H1 (cell line): ENCODE measurements around the gene DCUN1D2. TPM values are rescaled to one million over a fixed set of nuclear protein-coding genes. Genes with fewer than 3 reads are reported as not detected.

ENCODE experiments used
- CTCF ChIA-PET: fragments of 300-600 bp; sonication (Branson Sonifier 250); formaldehyde crosslinking; loops from one replicate; lab custom pipeline; 2021; ENCODE audit not compliant: partially characterized antibody; lab: Charles Lee
- POLR2A ChIA-PET: fragments of 300-600 bp; sonication (Branson Sonifier 250); formaldehyde crosslinking; loops from one replicate; lab custom pipeline; 2021; ENCODE audit warnings: inconsistent platforms; ENCODE audit not compliant: partially characterized antibody; lab: Charles Lee
- DNase-seq, 2 experiments: peaks; one replicate each; pipeline versions ENCODE4 v3.0.0 to v3.0.0-alpha.2; 2010 to 2022; ENCODE audit warnings: low spot score in 2 of 2, low read depth in 1 of 2, mixed read lengths in 1 of 2
- FAIRE-seq: peaks from 2 replicates; lab custom pipeline; 2011; peaks lifted over from hg19 to GRCh38; lab: Jason Lieb, UNC
- H2AFZ ChIP-seq: 2 replicates; pipeline ENCODE4 v1.8.1; 2012; ENCODE audit warnings: low read length, inconsistent platforms
- H2AK5ac ChIP-seq: 2 replicates; pipeline ENCODE4 v1.6.1; 2013; ENCODE audit warnings: low read depth, low read length
- H2BK120ac ChIP-seq: replicated peaks from 2 replicates; pipeline ENCODE3; 2013; ENCODE audit warnings: low read depth, low read length, inconsistent platforms
- H2BK12ac ChIP-seq: 2 replicates; pipeline ENCODE4 v1.6.1; 2013; ENCODE audit warnings: low read depth, low read length
- H2BK15ac ChIP-seq: 2 replicates; pipeline ENCODE4 v1.6.1; 2013; ENCODE audit warnings: low read length
- H2BK20ac ChIP-seq: 2 replicates; pipeline ENCODE4 v1.6.1; 2013; ENCODE audit warnings: low read length
- H2BK5ac ChIP-seq: 2 replicates; pipeline ENCODE4 v1.6.1; 2013; ENCODE audit warnings: low read depth, low read length
- H3K14ac ChIP-seq: 2 replicates; pipeline ENCODE4 v1.6.1; 2013; ENCODE audit warnings: inconsistent platforms; ENCODE audit not compliant: insufficient read length
- H3K18ac ChIP-seq: 2 replicates; pipeline ENCODE4 v1.6.1; 2013; ENCODE audit warnings: low read length; ENCODE audit errors: extremely low read depth
- H3K23ac ChIP-seq: 2 replicates; pipeline ENCODE4 v1.6.1; 2013; ENCODE audit warnings: inconsistent platforms; ENCODE audit not compliant: insufficient read length
- H3K23me2 ChIP-seq: 2 replicates; pipeline ENCODE4 v1.6.1; 2013; ENCODE audit warnings: low read depth, low read length
- H3K27ac ChIP-seq: 2 replicates; pipeline ENCODE4 v1.6.1; 2011; ENCODE audit warnings: low read depth, low read length, inconsistent platforms
- H3K27me3 ChIP-seq, 4 experiments: replicated peaks in 1 of 4; 1 replicate in 1 of 4; 2 replicates in 3 of 4; pipeline versions ENCODE4 v1.6.1 to v1.8.1; 2011 to 2013; ENCODE audit warnings: low read length in 3 of 4, mild to moderate bottlenecking in 3 of 4, inconsistent platforms in 2 of 4, mixed read lengths in 2 of 4, moderate library complexity in 1 of 4; ENCODE audit not compliant: control insufficient read depth in 3 of 4, insufficient read depth in 3 of 4; ENCODE audit errors: extremely low read depth in 1 of 4
- H3K36me3 ChIP-seq, 4 experiments: 2 replicates each; pipeline versions ENCODE4 v1.6.1 to v1.8.1; 2011 to 2013; ENCODE audit warnings: mild to moderate bottlenecking in 4 of 4, low read length in 3 of 4, moderate library complexity in 2 of 4, control low read depth in 1 of 4, inconsistent platforms in 1 of 4; ENCODE audit not compliant: insufficient read depth in 4 of 4, control insufficient read depth in 2 of 4
- H3K4ac ChIP-seq: replicated peaks from 2 replicates; pipeline ENCODE3; 2013; ENCODE audit warnings: low read length, low read depth, mixed read lengths, inconsistent platforms; ENCODE audit not compliant: insufficient read length
- H3K4me1 ChIP-seq, 4 experiments: replicated peaks in 1 of 4; 1 replicate in 1 of 4; 2 replicates in 3 of 4; pipeline versions ENCODE4 v1.6.1 to v1.8.1; 2011 to 2013; ENCODE audit warnings: low read length in 3 of 4, inconsistent platforms in 2 of 4, mixed read lengths in 1 of 4; ENCODE audit not compliant: insufficient read depth in 4 of 4, control insufficient read depth in 3 of 4
- H3K4me2 ChIP-seq, 2 experiments: 2 replicates each; pipeline versions ENCODE4 v1.6.1 to v1.8.1; 2011 to 2013; ENCODE audit warnings: low read depth in 2 of 2, low read length in 2 of 2, control low read depth in 1 of 2, inconsistent platforms in 1 of 2, mild to moderate bottlenecking in 1 of 2; ENCODE audit not compliant: insufficient read depth in 1 of 2
- H3K4me3 ChIP-seq, 4 experiments: fragments of 200-600, 300-600 bp in 1 of 4; sonication (generic), shearing (Covaris generic), sonication (Bioruptor Twin) in 1 of 4; 2 replicates each; pipeline versions ENCODE4 v1.5.1 to v1.8.1; 2011 to 2016; ENCODE audit warnings: low read length in 4 of 4, low read depth in 3 of 4, control low read depth in 2 of 4, inconsistent platforms in 2 of 4, mild to moderate bottlenecking in 2 of 4, mixed read lengths in 1 of 4, moderate library complexity in 1 of 4; ENCODE audit not compliant: insufficient read depth in 2 of 4; ENCODE audit errors: extremely low read depth in 1 of 4
- H3K56ac ChIP-seq: replicated peaks from 2 replicates; pipeline ENCODE3; 2013; ENCODE audit warnings: low read depth, mild to moderate bottlenecking, mixed read lengths, low read length, inconsistent platforms; ENCODE audit not compliant: insufficient read length
- H3K79me1 ChIP-seq: 2 replicates; pipeline ENCODE4 v1.6.1; 2013; ENCODE audit warnings: low read depth, low read length, control low read depth
- H3K79me2 ChIP-seq, 2 experiments: 2 replicates each; pipeline versions ENCODE4 v1.6.1 to v1.8.1; 2012 to 2013; ENCODE audit warnings: low read length in 2 of 2, mild to moderate bottlenecking in 2 of 2, inconsistent platforms in 1 of 2; ENCODE audit not compliant: insufficient read depth in 2 of 2, control insufficient read depth in 1 of 2
- H3K9ac ChIP-seq, 4 experiments: replicated peaks in 1 of 4; 1 replicate in 1 of 4; 2 replicates in 3 of 4; pipeline versions ENCODE4 v1.6.1 to v1.8.1; 2011 to 2013; ENCODE audit warnings: low read depth in 3 of 4, low read length in 3 of 4, control low read depth in 2 of 4, mild to moderate bottlenecking in 2 of 4, moderate library complexity in 2 of 4, inconsistent platforms in 1 of 4; ENCODE audit errors: extremely low read depth in 1 of 4
- H3K9me3 ChIP-seq, 2 experiments: 2 replicates each; pipeline versions ENCODE4 v1.6.1 to v1.8.1; 2012 to 2013; ENCODE audit warnings: mild to moderate bottlenecking in 2 of 2, moderate library complexity in 2 of 2, control low read depth in 1 of 2, inconsistent platforms in 1 of 2, low read depth in 1 of 2, low read length in 1 of 2, mixed read lengths in 1 of 2; ENCODE audit not compliant: insufficient read depth in 2 of 2
- H4K20me1 ChIP-seq, 2 experiments: replicated peaks in 1 of 2; 2 replicates each; pipeline versions ENCODE3 to v1.8.1; 2011 to 2013; ENCODE audit warnings: inconsistent platforms in 2 of 2, low read length in 2 of 2, mild to moderate bottlenecking in 1 of 2; ENCODE audit not compliant: insufficient read depth in 2 of 2, control insufficient read depth in 1 of 2
- H4K5ac ChIP-seq: 2 replicates; pipeline ENCODE4 v1.6.1; 2013; ENCODE audit warnings: low read length, low read depth, mixed read lengths, inconsistent platforms; ENCODE audit not compliant: insufficient read length
- H4K8ac ChIP-seq: 2 replicates; pipeline ENCODE4 v1.8.0; 2013; ENCODE audit warnings: mild to moderate bottlenecking, moderate library complexity, low read length, inconsistent platforms; ENCODE audit not compliant: insufficient read depth; ENCODE audit errors: extremely low read depth
- H4K91ac ChIP-seq: replicated peaks from 2 replicates; pipeline ENCODE3; 2013; ENCODE audit warnings: low read length, mixed read lengths, inconsistent platforms; ENCODE audit not compliant: insufficient read length
- BCL11A ChIP-seq, 2 experiments: IDR thresholded peaks; one replicate each; pipeline ENCODE4 v1.6.1; 2011; ENCODE audit warnings: low read depth in 2 of 2, low read length in 2 of 2, mild to moderate bottlenecking in 2 of 2
- FOSL1 ChIP-seq: IDR thresholded peaks from 2 replicates; pipeline ENCODE4 v1.6.1; 2011; ENCODE audit warnings: mild to moderate bottlenecking, low read depth, low read length, moderate library complexity; ENCODE audit not compliant: insufficient read depth
- HDAC6 ChIP-seq: IDR thresholded peaks from one replicate; pipeline ENCODE4 v1.7.1; 2012; ENCODE audit warnings: low read depth, mild to moderate bottlenecking, inconsistent platforms, low read length, moderate library complexity
- JUN ChIP-seq: IDR thresholded peaks from 2 replicates; pipeline ENCODE4 v1.6.1; 2011; ENCODE audit warnings: low read depth, mild to moderate bottlenecking, improper control_type of control experiment, low read length
- KDM1A ChIP-seq: fragments of 200-600, 300-600 bp; sonication (generic); IDR thresholded peaks from 2 replicates; pipeline ENCODE4 v1.7.1; 2016; ENCODE audit warnings: mild to moderate bottlenecking, low read length, borderline replicate concordance
- MAFK ChIP-seq: IDR thresholded peaks from 2 replicates; pipeline ENCODE4 v1.6.1; 2012; ENCODE audit warnings: low read depth, mild to moderate bottlenecking, improper control_type of control experiment, low read length
- RBBP5 ChIP-seq: IDR thresholded peaks from 2 replicates; pipeline ENCODE4 v1.7.1; 2012; ENCODE audit warnings: low read depth, mild to moderate bottlenecking, inconsistent platforms, low read length, moderate library complexity, borderline replicate concordance
- RFX5 ChIP-seq: IDR thresholded peaks from 2 replicates; pipeline ENCODE4 v1.6.1; 2011; ENCODE audit warnings: low read depth, low read length, improper control_type of control experiment, borderline replicate concordance
- RNF2 ChIP-seq: fragments of 200-900, 300-1000 bp; sonication (generic); IDR thresholded peaks from 2 replicates; pipeline ENCODE4 v1.7.1; 2016; ENCODE audit warnings: borderline replicate concordance, low read depth, mild to moderate bottlenecking, antibody characterized with exemption, low read length; ENCODE audit not compliant: poor library complexity, severe bottlenecking; ENCODE audit errors: missing control alignments
- SP4 ChIP-seq: IDR thresholded peaks from 2 replicates; pipeline ENCODE4 v1.6.1; 2012; ENCODE audit warnings: low read length, inconsistent platforms
- SUZ12 ChIP-seq: fragments of 200-600 bp; sonication (generic); IDR thresholded peaks from 2 replicates; pipeline ENCODE4 v1.6.1; 2012; ENCODE audit warnings: mild to moderate bottlenecking, inconsistent platforms, low read length, moderate library complexity, mixed read lengths
- WGBS, 2 experiments: shearing (Covaris generic) in 1 of 2; methylation state at CpG; one replicate each; pipeline versions ENCODE4 v1.1.6 to v1.1.7; 2013 to 2015; ENCODE audit warnings: low lambda C conversion rate in 2 of 2, mixed read lengths in 2 of 2, inconsistent platforms in 1 of 2, low coverage in 1 of 2, missing lambda C conversion rate in 1 of 2; ENCODE audit not compliant: insufficient replicate concordance in 2 of 2, insufficient coverage in 1 of 2, insufficient read length in 1 of 2; ENCODE audit errors: extremely low coverage in 1 of 2, missing lambda C conversion rate in 1 of 2; 5-methylcytosine and 5-hydroxymethylcytosine counted together
- polyA plus RNA-seq, 7 experiments: library from polyadenylated mRNA; depleted of rRNA in 3 of 7; stranded (reverse) in 5 of 7; unstranded in 2 of 7; fragments of >200 nt in 5 of 7; fragments of 200-250 nt in 2 of 7; gene quantifications; 1 replicate in 5 of 7; 2 replicates in 1 of 7; 4 replicates in 1 of 7; pipeline versions ENCODE4 v1.2.1 to v1.2.3, GENCODE V29; 2011 to 2013; ENCODE audit warnings: missing spikeins in 2 of 7, mixed read lengths in 2 of 7
- total RNA-seq: library from RNA; stranded (reverse); fragmentation: NEBNext Ultra II Directional; extraction: Animal tissue kit (Norgen Biotek cat#: 25700); gene quantifications from 2 replicates; pipeline ENCODE4 v1.2.1, GENCODE V29; 2021

Gene DCUN1D2
- total and polyA plus RNA-seq, 2 of the 8 experiments (the other 6 are each of a cell fraction or from before 2014, with no cell fraction given): 19.5 to 35.3 TPM

DNA sequence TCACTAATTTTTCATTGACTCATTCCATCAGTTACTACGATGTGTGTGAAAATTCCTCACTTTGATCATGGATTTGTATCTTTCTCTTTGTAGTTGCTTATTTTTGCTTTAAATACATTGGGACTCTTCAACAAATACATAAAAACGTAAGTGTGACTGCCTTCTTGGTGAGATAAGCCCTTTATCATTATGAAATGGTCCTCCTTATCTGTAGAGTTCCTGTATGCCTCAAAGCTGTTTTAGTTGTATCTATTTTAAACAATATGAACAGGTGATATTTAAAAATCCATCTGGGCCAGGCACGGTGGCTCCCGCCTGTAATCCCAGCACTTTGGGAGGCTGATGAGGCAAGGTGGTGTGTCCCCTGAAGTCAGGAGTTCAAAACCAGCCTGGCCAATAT is 11.3 kb downstream of the DCUN1D2 start:
- Histone ChIP-seq H2BK20ac (no peak overlapping the region), H2BK15ac (no peak overlapping the region), H3K4me3 (no peak overlapping the region), H3K18ac (no peak overlapping the region), H3K79me2 (peaks cover 4 to 32% of the 10 kb centered on the region in 2 experiments), H2BK5ac (no peak overlapping the region), H3K23me2 (no peaks in the 10 kb centered on the region), H4K91ac (no peak overlapping the region), H3K36me3 (peaks cover 0 to 47% (median 28%) of the 10 kb centered on the region in 4 experiments; a peak in 7 of 8 replicates), H3K56ac (no peak overlapping the region), H2BK120ac (no peak overlapping the region), H4K5ac (no peak overlapping the region), H4K20me1 (peaks cover 15 to 16% of the 10 kb centered on the region in 2 experiments), H2BK12ac (no peak overlapping the region), H3K4me1 (no peaks in the 10 kb centered on the region; a peak in 3 of 7 replicates), H3K4me2 (no peak overlapping the region), H4K8ac (no peak overlapping the region), H3K23ac (no peak overlapping the region), H3K9ac (no peak overlapping the region), H3K27ac (no peak overlapping the region), H2AFZ (no peak overlapping the region), H3K9me3 (no peaks in the 10 kb centered on the region), H3K4ac (no peak overlapping the region), H3K14ac (no peak overlapping the region), H3K27me3 (no peaks in the 10 kb centered on the region), H2AK5ac (no peak overlapping the region), H3K79me1 (peaks cover 4% of the 10 kb centered on the region)
- no peak for FAIRE-seq
- DNase-seq: no peak
- CTCF ChIA-PET: interaction anchor here (1.0 kb wide), 1 partner anchor 10 kb away, joined by 3 read pairs; no protein-coding TSS in a partner anchor
- TF ChIP-seq SP4: no peak
- TF ChIP-seq HDAC6: no peak
- no peak for TF ChIP-seq FOSL1
- TF ChIP-seq RBBP5: no peak
- no peak for TF ChIP-seq RNF2
- TF ChIP-seq KDM1A: no peak
- TF ChIP-seq JUN: no peak
- no peak for TF ChIP-seq SUZ12
- no peak for TF ChIP-seq RFX5
- no peak for TF ChIP-seq MAFK
- no peak for TF ChIP-seq BCL11A (IDR thresholded peaks at IDR 0.05; ENCODE audit: low read depth in 2 of 2, low read length in 2 of 2)
- 89% methylated on average over 4 of the region's 4 CpGs; no CpG with 5 or more reads in 1 of the 2 experiments for WGBS, 2 experiments
- POLR2A ChIA-PET: interaction anchor here (0.6 kb wide), 1 partner anchor 11 kb away, joined by 3 read pairs; no protein-coding TSS in a partner anchor
